ENCODE measurements around the gene NEK1. TPM values are rescaled to one million over a fixed set of nuclear protein-coding genes. Genes with fewer than 3 reads are reported as not detected.

Gene NEK1
- total and polyA plus RNA-seq, 2 of the 8 experiments (the other 6 are each of a cell fraction or from before 2014, with no cell fraction given), result 3.9 to 11.7 TPM

DNA sequence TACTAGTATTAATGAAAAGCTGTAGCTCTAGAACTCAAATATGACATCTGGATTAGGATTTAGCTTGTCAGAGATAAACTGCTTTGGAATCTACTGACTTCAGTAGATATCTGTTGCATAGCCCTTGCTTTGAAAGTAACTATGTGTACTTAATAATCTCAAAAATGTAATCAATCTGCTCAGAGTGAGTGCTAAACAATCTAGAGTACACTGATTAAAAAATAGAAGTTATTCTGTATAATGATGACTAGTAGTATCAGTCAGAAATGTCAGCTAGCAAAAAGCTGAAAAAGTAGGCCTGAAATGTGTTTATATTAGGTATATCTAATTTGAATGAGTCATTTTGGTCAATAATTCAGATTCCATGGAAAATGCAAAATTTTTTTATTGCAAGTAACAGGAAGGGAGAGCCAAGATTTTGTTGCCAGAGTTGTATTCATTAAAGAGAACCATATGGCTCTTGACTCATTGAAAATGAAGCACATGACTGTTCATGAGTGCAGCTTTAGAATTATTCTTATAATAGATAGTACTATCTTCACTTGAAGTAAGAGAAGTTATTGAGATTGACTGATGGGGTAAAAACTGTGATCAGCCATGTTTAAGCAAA lies 28.0 kb upstream of the NEK1 start (continued):
- TF ChIP-seq CHD7 (IDR thresholded peaks at IDR 0.05; ENCODE audit: insufficient replicate concordance, low read length), result no peak
- TF ChIP-seq SUZ12 (IDR thresholded peaks at IDR 0.05; ENCODE audit: low read length), result no peak
